B cell (primary cell): ENCODE measurements around the gene GNA12.

Experiments used
- EZH2 ChIP-seq: IDR thresholded peaks from 2 replicates; pipeline ENCODE4 v1.6.1; 2012; ENCODE audit warnings: borderline replicate concordance, low read depth, mild to moderate bottlenecking, moderate library complexity, low read length; ENCODE audit not compliant: insufficient read depth, poor library complexity, severe bottlenecking
- TF ChIP-seq, protein P1 (sequence below): fragments of 200-600 bp; IDR thresholded peaks from one replicate; pipeline ENCODE4 v1.8.0; 2022; ENCODE audit warnings: antibody characterized with exemption, mild to moderate bottlenecking

GRCh38 chr7:2812114-2812487, 32.0 kb downstream of the GNA12 start:
- TF ChIP-seq, protein P1, sequence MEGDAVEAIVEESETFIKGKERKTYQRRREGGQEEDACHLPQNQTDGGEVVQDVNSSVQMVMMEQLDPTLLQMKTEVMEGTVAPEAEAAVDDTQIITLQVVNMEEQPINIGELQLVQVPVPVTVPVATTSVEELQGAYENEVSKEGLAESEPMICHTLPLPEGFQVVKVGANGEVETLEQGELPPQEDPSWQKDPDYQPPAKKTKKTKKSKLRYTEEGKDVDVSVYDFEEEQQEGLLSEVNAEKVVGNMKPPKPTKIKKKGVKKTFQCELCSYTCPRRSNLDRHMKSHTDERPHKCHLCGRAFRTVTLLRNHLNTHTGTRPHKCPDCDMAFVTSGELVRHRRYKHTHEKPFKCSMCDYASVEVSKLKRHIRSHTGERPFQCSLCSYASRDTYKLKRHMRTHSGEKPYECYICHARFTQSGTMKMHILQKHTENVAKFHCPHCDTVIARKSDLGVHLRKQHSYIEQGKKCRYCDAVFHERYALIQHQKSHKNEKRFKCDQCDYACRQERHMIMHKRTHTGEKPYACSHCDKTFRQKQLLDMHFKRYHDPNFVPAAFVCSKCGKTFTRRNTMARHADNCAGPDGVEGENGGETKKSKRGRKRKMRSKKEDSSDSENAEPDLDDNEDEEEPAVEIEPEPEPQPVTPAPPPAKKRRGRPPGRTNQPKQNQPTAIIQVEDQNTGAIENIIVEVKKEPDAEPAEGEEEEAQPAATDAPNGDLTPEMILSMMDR, result no peak
- TF ChIP-seq EZH2, result no peak
